Measurements from ENCODE around the gene ZBTB7C.

Gene ZBTB7C

DNA sequence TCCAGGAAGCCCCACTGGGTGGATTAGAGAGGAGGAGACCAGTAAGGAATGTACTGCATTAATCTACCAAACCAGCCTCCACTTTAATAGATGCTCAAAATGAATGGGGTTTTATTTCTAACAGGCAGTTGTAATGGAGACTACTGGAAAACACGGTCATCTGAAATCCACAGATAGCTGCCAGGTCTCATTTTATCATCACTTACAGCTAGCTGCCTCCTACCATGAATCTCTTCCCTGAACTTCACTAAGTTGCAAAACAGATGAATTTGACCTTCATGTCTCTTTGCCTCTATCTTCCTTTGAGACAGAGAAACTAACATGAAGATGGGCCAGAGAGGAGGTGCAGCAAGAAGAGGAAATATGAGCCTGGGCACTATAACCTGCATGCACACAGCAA lies 21.9 kb downstream of the ZBTB7C start:
- no peak for DNase-seq

DNA sequence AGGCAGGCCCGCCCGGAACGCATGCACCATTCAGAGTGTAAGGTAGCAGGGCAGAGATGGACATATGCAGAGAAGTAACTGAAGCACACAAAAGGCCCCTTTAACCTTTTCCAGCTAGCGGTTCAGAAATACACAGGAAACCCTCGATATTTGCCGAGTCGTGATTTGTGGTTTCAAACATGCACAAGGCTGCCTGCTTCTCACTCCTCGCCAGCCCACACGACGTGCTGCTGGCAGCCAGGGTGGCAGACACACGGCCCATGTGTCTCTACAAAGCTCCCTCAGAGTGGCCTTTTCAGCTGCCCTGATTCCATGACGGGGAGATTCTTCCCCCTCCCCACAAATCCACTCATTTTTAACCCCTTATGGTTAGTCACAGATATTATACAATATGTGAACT lies 23.6 kb downstream of the ZBTB7C start:
- DNase-seq: no peak

DNA sequence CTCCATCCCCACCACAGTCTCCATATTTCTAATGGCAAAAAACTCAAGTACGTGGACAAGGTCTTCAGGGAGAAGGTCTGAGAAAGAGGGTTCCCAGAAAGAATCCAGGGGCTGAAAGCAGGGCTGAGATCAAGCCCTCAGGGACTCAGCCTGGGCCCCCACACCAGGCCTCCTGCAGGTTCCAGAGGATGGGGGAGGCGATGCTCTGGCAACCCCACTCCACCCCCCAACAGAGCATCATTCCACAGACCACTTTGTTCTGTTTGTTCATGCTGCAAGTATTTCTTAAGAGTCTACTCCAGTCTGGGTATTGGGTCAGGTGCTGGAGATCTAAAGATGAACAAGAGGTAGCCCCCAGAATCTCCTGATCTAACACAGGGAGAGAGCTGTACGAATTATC lies 32.2 kb downstream of the ZBTB7C start:
- DNase-seq: no peak

GRCh38 chr18:48376406-48376805 lies 32.8 kb downstream of the ZBTB7C start:
- DNase-seq: no peak

GRCh38 chr18:48375150-48375800 lies 33.9 kb downstream of the ZBTB7C start:
- DNase-seq: no peak

DNA sequence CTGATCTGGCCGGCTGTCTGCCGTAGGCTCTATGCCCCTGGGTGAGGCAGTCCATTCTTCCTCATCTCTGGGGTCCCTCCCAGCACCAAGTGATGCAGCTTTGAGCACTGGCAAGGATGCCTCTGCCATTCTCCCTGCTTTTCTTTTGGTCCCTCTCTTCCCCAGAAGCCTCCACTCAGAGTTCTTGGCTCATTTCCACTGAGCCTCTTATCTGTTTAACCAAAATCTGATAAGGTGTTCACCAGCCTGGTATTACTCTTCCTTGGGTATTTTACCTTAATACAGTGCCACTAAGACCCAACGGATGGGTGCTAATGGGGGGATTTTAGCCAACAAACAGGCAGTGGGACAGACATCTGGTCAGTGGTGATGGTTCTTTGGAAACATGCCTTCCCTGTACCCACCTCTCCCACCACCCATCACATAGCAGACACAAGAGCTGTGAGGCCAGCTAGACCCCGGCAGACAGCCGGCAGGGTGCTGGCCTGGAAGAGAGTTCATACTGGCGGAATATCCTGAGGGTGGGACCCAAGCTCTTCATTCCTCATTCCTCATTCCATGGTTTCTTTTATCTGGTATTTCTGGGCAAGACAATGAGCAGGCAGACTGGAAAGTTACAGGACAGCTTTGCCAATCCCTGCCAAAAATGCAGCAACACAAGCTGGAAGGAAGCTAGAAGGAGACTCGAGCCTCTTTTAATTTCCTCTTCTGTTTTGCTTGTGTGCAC lies 34.6 kb downstream of the ZBTB7C start:
- no peak for DNase-seq

DNA sequence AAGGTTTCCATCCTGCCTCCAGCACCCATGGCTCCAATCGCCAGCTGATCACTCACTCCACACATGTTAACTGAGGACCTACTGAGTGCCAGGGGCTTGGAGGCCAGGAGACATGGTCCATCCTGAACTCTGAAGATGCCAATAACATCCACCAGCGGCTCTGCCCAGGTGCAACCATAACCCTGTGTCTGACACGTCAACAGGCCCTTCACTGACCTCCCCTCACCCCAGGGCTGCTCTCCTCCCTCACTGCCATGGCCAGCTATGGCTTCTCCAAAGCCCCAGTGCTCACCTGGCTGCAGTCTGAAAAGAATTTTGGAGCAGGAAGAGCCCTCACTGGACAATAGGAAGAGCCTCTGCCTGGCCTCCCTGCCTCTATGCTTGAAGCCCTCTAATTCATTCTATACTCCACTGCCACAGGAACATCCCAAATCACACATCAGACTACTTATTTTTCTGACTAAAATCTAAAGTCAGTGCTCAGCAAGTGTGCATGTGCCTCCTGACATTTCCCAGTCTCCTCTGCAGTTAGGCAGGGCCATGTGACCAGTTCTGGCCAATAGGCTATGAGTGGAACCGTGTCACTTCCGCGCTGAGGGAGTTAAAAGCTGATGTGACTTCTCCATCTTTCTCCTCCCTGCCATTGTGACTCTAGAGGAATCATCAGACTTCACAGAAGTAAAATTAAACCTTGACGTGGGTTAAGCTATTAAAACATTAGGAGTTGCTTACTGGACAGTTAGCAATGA lies 37.2 kb downstream of the ZBTB7C start:
- no peak for DNase-seq

DNA sequence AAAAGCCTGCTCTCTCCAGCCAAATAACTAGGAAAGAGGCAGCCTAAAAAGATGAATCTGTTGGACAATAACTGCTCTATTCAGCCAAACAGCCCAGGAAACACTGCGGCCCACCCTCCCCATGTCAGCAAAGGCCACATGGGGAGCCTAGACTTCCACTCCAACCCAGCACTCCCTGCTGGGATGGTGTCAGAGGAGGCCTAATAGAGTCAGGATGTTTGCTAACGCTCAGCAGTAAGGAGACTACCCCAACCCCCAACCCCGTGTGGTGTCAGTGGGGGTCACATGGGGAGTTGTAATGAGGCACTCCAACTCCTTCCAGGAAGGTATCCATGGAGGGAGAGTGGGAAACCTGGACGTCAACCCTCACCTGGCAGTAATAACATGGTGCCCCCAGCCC lies 41.6 kb downstream of the ZBTB7C start:
- DNase-seq: no peak

DNA sequence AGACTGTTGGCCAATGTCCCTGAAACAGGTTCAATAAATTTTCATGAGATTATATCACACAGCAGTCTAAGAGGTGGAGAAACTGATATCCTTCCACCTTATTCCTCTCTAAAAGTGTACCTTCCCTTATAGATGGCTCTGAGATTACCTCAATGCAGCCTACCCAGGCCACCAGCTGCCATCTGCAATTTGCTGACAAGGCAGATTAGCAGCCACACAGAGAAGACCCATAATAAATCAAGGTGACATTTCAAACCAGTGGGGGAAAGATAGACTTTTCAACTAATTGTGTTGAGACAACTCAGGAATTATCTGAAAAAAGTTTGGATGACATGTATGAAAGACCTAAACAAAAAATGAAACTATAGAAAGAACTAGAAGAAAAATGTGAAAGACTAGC lies 43.2 kb downstream of the ZBTB7C start:
- DNase-seq: no peak

DNA sequence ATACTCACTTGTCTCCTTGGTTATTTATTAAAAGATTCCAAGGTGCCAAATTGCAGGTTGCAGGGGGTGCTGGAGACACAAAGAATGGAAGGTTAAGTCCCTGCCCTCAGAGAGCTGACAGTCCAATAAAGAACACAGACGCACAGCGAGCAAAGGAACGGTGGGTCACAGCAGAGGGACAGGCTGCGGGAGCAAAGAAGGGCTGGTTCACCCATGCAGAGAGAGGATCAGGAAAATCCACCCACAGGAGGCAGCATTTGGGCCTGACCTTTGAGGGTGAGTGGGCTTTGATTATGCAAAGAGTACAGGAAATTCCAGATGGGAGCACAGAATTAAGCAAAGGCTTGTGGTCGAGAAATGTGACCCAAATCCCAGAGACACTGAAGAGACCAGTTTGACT lies 45.0 kb downstream of the ZBTB7C start:
- no peak for DNase-seq

DNA sequence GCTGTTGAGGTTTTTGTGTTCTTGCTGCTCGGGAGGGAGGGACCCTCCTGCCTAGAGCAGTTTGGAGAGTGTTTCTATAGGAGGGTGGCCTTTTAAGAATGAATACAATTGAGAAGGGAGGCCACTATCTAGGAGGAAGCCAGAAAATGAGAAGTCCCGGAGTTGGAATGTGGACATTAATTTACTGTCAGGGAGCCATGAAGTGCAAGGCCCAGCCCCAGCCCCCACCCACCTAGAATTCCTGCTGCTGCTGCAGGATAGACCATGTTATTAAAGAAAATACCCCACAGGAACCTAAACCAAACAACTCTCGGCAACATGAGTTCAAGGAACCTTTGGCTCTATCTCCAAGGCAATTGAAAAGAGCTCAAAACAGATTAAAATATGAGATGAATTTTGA lies 46.0 kb downstream of the ZBTB7C start:
- no peak for DNase-seq

GRCh38 chr18:48361801-48362200 lies 47.4 kb downstream of the ZBTB7C start:
- no peak for DNase-seq

- DNase-seq: no peak
Observed at GRCh38 chr18:48360376-48361021, 48.7 kb downstream of the ZBTB7C start.

DNA sequence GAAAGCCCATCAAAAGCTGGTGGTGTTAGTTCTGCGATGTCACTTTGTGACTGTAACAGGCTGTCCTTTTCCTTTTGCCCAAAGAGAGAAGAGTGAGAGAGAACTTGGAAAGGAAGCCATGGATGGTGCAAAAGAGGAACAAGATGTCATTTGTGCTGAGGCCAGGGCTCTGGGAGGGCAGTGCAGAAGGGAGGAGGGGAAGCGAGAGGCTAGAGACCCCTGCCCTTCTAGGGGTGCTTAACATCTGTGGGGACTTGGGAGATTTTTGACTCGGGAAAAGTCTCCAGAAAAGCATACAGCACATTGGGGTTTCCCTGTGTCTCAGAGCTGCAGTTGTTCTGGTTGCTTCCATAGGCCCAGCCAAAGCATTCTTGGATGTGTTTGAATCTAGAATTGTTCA lies 49.6 kb downstream of the ZBTB7C start:
- no peak for DNase-seq

GRCh38 chr18:48358868-48359267 lies 50.3 kb downstream of the ZBTB7C start:
- no peak for DNase-seq

GRCh38 chr18:48356909-48357631 lies 52.1 kb downstream of the ZBTB7C start:
- no peak for DNase-seq

DNA sequence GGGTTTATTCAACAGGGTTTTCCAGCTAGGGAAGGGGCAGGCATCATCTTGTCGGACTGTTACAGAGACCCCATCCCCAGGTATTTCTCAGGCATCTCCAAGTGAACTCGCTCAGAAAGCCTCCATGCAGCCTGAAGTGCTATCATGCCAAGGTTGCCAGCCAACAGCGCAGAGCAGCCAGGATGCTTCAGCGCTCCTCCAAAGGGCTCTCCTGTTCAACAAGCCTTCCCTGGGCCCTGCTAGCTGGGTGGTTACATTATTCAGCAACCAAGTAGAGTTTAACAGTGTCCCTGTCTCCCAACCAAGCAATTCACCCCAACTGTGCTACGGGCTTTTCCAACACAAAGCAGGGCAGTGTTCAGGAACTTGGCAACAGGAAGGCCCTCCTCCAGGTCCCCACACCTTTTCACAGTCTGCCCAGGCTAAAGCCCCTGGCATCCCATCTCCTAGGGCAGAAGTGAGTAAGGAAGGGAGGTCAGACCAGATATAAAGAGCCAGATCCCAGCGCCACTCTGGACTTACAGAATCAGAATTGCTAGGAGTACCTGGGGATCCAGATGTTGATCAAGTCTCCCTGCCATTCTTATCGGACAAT lies 52.9 kb downstream of the ZBTB7C start:
- no peak for DNase-seq

GRCh38 chr18:48355276-48356115 lies 53.7 kb downstream of the ZBTB7C start:
- no peak for DNase-seq

- no peak for DNase-seq
Observed at GRCh38 chr18:48354746-48355260, 54.4 kb downstream of the ZBTB7C start.

- DNase-seq: no peak
Observed at GRCh38 chr18:48352051-48352755, 57.0 kb downstream of the ZBTB7C start.

Measured in NCI-H1048 (cell line).